ENCODE data around the gene LIPC.

The LIPC gene

DNA sequence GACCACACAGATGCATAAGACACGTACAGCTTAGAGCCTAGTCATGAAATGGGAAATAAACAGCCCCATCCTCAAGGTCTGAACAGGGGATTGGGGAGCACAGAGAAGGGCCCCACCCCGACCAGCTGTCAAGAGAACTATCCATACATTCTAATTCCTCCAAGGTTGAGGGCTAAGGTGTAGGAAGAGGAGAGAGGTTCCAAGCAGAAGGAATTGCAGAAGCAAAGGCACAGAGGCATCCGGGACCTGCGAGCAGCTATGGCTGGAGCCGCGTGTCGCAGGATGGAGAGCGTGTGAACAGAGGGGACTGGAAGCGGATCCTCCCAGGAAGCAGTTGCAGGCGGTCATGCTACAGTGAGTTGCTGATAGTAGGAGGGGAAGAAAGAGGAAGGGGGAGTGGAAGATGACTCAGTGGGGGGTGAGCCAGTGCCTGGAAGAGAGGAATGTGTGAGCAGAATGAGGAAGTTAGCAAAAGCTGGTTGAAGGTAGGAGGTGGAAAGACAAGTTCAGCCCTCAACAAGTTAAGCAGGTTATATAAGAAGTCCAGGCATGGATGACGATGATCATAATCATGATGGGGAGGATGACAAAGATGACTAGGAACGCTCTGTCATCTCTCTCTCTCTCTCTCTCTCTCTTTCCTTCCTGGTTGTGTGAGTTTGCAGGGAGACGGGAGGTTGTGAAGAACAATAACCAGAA, 89.7 kb downstream of the LIPC start:
- no peak for DNase-seq

DNA sequence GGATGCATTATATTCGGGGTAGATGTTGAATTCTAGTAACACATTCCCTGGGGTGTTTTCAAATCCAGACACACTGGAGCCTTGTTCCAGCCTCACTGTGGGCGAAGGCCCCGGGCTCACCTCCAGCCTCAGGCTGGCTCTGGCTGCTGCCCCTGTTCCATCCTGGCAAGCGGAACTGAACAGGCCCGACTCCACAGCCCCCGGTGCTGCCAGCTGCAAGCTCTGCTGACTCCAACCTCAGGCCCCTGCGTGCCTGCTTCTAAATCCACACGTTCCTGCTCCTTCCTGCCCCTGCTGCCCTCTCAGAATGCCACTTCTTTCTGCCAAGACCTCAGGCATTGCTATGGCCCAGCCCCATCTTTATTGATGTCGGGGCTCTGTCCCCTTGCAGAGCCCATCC, 90.6 kb downstream of the LIPC start:
- no peak for DNase-seq

DNA sequence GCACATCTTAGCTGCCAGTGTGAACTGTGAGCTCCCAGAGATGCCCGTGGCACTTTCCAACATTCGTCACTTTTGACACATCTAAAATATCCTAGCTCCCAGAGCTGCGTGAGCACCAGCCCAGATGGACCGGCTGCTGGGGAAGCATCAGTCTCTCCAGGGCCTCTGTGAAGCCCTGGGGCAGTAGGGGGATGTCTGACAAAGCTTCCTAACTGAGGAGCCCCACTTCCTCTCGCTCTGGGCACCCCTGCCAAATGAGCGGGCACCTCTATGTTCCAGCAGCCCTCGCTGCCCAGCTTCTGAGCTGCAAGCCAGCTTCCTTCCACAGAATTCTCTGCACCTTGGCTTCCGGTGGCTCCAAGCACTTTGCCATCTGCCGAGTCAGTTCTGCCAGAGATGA, 91.1 kb downstream of the LIPC start:
- no peak for DNase-seq

DNA sequence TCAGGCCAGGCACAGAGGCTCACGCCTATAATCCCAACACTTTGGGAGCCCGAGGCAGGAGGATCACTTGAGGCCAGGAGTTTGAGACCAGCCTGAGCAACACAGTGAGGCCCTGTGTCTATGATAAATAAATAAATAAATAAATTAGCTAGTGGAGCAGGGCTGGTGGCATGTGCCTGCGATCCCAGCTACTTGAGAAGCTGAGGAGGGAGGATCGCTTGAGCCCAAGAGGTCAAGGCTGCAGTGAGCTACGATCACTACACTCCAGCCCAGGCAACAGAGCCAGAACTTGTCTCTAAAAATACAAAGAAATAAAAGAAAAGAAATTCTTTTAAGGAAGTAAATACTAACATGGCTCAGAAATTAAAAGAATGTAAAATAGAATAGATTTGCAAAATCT, 91.8 kb downstream of the LIPC start:
- DNase-seq = no peak

DNA sequence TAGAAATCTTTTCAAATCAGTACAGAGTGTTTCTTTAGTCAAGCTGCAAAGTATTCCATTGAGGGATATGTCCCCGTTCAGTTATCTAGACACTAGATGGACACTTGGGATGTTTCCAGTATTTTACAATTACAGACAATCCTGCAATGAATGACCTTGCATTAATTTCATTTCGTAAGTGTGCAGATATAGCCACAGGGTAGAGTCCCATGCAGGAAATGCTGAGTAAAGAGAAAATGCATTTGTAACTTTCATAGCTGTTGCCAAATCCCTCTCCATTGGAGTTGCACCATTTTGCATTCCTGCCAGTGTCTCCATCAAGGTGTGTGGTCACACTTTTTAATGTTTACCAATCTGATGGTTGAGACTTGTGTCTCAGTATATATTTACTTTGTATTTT, 92.5 kb downstream of the LIPC start:
- DNase-seq = no peak

DNA sequence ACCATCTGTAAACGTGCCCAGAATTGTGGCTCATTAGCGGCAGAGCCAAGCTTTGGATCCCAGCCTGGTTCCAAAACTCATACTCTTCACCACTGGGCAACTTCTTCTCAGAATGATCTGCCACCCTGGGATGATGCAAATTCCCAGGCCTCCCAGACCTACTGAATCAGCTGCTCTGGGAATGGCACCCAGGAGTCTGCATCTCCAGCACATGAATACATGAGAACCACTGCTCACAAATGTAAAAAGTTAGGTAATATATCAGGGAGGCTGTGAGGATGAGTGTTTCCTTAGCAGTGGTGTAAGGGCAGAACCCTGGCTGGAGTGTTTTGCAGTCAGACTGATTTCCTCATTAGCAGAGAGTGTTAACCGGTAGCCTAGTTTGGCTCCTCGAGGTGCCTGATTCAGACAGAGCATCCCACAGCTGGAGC, 94.2 kb downstream of the LIPC start:
- DNase-seq = no peak

DNA sequence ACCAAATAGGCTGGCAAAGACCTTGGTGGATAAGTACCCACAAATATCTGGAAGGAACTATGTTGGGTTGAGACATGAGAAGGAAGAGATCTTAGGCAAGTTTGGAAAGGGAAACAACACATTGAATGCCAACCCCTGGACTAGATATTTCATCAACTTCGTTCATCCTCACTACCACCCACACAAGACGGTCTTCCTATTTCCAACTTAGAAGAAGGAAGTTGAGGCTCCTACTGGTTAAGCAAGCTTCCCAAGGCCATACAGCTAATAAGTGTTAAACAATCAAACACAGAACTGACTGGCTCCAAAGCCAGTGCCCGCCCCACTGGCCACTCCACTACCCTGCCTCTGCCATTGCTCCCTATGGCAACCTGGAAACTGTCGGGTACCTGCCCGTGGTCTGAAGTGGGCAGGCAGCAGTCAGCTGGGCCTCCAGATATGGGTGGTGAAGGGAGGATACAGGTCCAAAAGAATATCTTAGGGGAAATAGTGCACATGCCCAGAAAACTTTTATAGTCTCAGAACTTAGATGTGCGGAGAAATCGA, 94.9 kb downstream of the LIPC start:
- no peak for DNase-seq

DNA sequence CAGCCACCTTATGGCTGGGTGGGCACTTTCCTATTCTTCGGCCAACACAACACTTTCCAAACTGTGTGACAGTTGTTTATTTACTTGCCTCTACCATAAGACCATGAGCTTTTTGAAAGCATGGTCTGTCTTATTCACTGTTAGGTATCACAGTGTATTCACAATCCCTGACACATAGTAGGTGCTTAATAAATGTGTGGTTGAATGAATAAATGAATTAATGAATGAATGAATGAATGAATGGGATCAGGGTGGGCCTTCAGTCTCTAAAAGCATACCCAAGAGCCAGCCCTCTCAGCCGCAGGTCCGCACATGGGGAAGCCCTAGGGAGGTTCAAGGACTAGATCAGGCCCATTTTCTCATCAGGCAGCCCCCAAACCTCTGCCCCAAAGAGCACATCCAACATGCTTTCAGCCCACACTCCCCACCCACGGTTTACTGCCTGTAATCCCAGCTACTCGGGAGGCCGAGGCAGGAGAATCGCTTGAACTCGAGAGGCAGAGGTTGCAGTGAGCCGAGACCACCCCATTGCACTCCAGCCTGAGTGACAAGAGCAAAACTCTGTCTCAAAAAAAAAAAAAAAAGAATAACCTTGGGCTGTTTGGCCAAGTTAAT, 95.9 kb downstream of the LIPC start:
- no peak for DNase-seq

DNA sequence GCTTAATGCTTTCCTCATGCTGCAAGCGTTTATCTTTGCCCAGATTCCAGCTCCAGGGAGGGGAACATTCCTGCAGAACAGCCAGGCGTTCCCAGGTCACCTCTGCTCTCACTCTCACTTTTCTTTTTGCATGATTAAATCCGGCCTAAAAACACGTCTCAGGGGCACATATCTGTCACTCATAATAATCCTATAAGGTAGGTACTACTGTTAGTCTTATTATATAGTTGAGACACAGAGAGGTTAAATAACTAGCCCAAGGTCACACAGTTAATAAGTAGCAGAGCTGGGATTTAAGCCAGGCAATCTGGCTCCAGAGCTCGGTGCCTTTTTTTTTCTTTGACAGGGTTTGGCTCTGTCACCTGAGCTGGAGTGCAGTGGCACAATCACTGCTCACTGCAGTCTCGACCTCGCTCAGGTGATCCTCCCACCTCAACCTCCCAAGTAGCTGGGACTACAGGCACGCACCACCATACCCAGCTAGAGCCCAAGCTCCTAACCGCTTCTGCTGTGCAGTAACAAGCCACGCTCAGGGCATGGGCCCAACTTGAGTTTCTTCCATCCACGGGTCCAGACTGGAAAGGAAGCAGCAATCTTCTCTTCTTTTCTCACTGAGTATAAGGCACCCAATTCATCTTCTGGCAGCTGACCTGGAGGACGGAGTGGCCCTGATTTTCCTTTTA, 96.5 kb downstream of the LIPC start:
- no peak for DNase-seq

DNA sequence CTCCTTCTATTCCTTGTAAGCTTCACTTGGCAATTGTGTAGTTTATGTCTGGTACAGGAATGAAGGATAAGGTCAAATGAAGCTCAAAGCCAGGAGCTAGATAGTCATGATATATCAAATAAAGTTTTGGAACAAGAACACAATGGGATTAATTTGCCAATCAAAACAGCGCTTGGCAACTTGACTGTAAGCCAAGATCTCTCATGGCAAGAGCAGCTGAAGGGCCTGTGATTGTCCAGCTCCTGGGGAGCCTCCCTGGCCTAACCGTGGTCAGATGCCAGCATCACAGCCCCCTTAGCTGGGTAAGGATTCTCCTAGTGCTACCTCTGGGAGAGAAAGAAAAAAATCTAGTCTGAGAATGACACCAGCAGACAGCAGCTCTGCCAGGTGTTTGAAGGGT, 97.2 kb downstream of the LIPC start:
- DNase-seq = no peak

DNA sequence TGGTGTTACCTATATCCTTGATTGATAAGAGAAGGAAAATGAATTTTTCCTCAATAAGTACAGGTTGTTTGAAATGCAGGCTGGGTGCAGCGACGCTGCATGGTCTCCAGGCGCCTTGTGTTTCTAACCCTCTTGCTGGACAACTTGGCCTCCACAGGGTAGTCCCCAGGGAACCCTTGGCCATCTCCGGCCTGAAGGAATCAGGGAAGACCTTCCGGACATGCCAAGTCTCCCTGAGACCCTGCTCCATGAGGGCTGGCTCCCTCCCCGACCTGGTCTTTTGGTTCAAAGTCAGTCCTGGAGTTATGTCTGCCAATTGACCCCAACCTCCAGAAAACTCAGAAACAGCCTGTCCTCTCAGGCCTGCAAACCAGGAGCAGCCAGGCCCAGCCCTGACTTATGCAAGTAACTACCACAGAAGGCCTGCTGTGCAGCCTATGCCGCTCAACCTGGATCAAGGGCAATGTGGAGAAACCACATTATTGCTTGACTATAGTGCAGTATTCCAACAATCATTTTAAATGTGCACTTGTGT, 98.3 kb downstream of the LIPC start:
- DNase-seq = no peak

DNA sequence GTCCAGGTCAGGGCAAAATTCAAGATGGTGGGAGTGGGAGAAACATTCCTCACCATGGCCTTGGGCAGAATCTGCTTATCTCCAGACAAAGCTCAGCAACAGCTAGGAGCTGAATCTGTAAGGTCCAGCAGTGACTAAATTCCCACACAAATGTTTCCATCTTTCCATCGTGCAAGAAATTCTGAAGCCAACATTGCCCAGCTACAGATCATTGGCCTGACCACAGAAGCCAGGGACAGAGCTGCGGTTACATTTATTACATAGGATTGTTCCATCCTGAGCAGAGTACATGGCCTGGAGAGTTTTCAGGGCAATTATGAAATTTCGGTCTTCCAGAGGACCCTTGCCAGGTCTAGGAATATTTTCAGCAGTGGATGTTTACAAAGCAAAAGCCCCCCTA, 100.3 kb downstream of the LIPC start:
- DNase-seq = no peak

DNA sequence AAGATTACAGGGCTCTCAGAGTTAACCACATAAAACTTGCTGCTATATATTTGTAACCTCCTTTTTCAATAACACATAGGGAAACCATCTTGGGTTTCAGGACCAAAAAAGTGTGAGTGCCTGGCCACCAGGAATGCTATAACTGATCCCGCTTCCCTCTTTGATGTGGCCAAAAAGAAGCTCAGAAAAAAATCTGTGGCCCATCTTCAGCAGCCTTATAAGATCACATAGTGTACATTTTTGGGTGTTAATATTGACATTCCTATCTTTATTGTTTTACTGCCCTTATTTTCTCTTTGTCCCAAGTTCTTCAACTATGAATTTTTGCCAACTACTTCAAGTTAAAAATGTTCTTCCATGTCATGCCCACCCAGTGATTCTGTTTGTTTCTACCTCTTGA, 102.8 kb downstream of the LIPC start:
- no peak for DNase-seq

DNA sequence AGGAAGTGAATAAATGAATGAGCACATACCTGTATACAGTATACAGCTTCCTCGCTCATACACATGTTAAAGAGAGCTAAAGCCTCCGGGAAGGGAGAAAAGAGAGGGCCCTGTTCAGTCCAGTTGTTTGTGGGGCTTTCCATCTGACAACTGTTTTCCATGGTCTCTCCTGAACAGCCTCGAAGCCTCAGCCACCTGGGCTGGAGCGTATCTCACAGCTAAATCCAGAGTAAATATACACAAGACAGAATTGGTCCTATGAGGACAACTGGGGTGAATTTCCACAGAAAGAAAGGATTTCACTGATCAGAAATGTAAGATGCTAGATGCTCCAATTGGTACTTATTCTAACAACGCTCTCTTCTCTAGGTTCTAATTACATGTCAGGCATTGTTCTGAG, 103.5 kb downstream of the LIPC start:
- no peak for DNase-seq

DNA sequence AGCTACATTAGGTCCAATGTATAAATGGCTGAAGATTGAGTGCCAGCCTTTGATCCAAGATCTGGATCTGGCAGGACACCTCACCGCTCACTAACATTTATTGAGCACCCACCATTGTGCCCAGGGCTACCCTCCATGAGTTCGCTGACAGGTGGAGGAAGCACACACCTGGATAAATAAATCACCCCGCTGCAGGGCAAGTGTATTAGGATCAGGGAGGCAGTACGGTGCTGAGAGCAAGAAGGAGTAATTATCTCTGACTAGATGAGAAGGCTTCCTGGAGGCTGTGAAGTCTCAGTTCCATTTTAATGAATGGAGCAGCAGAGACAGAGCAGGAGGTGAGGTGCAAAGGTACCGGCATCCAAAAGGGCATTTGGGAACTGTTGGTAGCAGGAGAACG, 104.1 kb downstream of the LIPC start:
- no peak for DNase-seq

DNA sequence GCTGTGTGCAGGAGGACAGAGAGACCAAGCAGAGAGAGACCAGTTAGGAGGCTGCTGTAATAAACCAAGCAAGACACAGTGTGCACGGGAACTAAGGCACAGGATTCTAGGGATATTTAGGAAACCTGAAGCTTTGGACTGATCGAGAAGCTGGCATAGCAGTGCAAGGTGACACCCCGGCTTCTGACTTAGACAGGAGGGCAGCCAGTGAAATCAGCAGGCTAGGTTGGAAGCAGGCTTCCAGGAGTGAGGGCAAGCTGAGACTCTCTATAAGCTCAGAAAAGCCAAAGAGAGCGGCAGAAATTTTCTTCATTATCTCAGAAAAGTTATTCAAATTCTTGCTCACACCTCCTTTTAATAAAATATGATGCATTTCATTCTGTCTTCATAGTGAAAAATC, 104.6 kb downstream of the LIPC start:
- DNase-seq = no peak

DNA sequence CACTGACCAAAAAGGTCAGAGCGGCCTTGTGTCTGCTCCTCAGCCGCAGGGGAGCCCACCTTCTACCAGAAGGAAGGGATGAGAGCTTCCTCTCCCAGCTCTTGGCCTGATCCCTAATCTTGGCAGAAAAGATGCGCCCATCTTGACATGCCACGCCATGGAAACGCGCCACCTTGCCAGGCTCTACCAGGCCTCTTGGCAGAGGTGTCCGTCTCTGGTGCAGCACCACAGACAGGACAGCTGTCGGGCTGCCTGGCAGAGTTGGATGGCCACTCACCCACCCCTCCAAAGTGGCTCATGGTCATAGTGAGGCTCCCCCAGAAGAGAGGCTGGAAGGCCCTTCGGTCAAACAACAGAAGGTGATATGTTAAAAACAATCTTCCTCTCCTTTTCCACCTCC, 105.2 kb downstream of the LIPC start:
- DNase-seq = no peak

DNA sequence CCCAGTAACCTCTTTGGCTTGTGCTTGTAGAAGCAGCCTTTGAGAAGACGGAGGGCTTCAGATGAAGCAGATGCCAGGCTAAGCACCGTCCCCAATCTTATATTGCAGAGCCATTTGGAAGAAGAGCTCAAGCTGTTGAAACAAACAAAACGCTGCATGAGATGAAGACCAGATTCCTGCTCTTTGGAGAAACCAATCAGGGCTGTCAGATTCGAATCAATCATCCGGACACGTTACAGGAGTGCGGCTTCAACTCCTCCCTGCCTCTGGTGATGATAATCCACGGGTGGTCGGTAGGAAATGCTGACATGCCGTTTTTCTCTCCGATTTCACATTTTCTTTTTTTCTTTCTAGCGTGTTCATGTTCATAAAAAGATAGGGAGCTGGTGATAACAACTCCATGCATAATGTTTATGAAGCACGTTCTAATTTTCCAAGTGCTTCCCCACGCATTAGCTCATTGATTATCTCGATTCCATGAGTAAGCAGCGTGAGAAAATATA, 106.5 kb downstream of the LIPC start:
- DNase-seq = no peak

DNA sequence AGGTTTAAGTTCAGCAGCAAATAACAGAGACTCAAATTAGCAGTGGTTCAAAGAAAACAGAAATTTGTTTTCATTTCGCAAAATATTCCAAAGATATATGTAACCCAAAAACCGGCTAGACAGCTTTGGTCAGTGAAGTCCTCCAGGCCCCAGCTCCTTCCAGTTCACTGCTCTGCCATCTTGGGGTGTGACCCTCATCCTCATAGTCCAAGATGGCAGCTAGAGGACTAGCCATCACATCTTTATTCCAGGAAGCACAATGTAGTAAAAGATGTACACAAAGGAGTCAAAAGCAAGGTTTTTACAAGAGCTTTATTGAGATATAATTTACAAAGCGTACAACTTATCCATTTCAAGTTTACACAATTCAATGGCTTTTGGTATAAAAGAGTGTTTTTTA, 107.1 kb downstream of the LIPC start:
- no peak for DNase-seq

DNA sequence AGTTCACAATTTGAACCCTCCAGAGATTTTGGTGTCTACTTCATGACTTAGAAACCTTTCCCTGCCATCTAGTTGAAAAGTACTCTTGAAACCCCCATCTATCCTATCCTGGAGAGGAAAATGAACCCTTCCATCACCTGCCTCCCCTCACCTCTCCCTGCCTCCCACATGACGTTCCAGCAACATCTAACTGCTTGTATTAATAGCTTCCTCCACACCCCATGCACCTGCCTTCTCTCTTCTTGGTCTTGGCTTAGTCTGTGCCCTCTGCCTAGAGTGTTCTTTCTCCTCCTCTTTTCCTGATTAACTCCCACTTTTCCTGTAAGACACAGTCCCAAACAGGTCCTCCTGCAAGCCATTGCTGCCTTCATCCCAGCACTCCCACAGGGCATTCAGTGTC, 107.8 kb downstream of the LIPC start:
- no peak for DNase-seq

DNA sequence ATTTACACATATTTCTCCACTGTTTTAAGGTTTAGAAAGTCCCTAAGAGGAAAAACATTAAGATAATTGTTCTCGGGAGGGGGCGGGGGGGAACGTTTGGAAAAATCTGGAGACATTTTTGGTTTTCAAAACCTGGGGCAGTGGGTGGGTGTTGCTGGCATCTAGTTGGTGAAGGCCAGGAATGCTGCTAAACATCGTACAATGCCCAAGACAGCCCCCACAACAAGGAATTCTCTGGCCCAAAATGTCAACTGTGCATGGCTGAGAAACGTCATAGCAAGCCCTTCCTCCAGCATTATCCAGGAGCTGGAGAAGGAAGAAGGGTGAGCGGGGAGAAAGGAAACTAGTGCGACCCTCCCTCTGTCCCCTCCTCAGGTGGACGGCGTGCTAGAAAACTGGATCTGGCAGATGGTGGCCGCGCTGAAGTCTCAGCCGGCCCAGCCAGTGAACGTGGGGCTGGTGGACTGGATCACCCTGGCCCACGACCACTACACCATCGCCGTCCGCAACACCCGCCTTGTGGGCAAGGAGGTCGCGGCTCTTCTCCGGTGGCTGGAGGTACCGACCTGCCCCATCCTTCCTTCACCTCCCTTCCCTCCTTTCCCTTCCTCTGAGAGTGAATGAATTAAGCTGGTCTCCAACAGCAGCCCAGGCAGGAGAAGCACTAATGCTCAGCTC, 109.8 kb downstream of the LIPC start:
- DNase-seq = no peak

DNA sequence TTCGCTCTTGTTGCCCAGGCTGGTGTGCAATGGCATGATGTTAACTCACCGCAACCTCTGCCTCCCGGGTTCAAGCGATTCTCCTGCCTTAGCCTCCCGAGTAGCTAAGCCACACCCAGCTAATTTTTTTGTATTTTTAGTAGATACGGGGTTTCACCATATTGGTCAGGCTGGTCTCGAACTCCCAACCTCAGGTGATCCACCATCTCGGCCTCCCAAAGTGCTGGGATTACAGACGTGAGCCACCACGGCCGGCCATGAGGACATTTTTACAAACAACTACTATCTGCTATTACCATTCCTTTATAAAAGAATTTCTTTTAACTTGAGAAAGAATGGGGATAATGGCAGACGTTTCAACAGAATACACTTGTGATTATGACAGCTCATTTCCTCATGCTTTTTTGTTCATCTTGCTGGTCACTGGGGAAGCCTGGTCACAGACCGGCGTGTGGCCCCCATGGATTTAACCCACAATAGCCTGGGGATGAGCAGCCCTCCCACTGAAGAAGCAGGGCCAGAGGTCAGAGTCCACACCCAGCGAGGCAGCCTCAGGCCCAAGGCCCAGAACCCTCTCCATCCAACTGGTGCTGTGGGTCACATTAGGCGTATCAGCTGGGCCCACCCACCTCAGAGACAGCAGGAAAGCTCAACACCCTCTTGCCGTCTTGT, 112.0 kb downstream of the LIPC start:
- no peak for DNase-seq

DNA sequence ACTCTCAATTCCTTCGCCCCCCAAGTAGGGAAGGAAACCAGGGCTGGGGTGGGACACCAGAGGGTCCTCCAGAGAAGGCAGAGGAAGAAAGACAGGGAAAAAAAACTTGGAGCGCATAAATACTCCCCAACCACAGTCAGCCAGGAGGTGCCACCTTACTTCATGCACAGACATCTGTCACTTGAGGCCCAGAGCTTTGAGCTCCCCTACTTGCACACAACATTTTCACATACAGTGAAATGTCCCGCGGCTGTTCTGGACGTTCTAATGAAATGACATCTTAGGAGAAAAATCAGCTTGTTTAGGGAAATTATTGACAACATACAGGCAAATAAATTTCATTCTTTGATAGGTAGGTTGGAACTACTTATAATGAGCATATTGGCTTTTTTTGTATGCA, 113.0 kb downstream of the LIPC start:
- no peak for DNase-seq

Measured in activated gamma-delta T cell treated with Interleukin-2 at 50 U/mL for 16 hours (primary cell).